Umbilical cord (tissue), 2 donors: ENCODE data around the gene SLC7A10. TPM values are rescaled to one million over a fixed set of nuclear protein-coding genes. Genes with fewer than 3 reads are reported as not detected.

ENCODE experiments used
- DNase-seq: peaks from one replicate; pipeline ENCODE4 v3.0.0-alpha.2; 2015; ENCODE audit warnings: low spot score
- total RNA-seq: library from RNA; depleted of rRNA; stranded (reverse); fragments of >200 nt; gene quantifications from one replicate; pipeline ENCODE4 v1.2.3, GENCODE V29; 2014; ENCODE audit warnings: low replicate concordance; ENCODE audit not compliant: insufficient read depth

Gene SLC7A10
- total RNA-seq, 1 donor from 2014 or later: not detected

DNA sequence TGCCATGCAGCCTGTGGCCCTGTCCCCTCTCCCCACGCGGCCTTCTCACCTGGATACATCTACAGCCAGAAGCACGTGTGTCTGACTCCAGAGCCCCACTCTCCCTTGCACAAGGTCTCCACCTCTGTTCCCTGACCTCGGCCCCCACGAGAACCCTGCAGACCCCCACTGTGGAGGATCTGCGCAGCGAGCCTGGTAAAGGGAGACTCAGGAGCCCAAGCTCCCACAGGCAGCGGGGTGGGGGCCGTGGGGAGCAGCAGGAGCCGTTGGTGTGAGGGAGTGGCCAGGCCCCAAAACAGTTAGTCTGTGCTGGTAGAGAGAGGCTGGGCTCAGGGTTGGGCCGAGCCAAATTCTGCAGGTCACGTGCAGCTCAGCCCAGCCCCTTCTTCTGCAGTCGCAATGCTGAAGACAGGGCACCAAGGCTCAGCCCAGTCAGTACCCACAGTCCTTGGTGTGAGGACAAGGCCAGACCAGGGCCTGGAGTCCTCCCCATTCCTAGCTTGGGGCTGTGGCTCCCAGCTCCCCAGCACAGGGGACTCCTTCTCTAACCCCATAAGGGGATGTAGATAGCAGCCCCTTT lies 28.7 kb upstream of the SLC7A10 start:
- no peak for DNase-seq

DNA sequence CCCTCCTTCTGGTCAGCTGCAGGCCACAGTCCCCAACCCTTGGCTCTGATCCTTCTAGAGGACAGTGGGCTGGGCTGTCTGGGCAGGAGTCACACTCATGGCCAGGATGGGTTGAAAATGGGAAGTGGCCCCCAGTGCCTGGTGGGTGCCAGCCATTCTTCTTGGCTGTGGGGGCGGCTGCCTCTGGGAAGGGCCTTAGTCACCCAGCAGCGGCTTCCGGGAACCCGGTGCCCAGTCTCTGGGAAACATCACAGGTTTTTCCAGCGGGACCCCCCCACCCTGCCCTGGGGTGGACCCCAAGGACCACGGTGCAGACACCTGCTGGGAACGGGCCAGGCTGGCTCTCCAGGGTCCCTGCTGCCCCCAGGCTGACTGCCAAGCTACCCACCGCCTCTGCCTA lies 27.3 kb upstream of the SLC7A10 start:
- no peak for DNase-seq

DNA sequence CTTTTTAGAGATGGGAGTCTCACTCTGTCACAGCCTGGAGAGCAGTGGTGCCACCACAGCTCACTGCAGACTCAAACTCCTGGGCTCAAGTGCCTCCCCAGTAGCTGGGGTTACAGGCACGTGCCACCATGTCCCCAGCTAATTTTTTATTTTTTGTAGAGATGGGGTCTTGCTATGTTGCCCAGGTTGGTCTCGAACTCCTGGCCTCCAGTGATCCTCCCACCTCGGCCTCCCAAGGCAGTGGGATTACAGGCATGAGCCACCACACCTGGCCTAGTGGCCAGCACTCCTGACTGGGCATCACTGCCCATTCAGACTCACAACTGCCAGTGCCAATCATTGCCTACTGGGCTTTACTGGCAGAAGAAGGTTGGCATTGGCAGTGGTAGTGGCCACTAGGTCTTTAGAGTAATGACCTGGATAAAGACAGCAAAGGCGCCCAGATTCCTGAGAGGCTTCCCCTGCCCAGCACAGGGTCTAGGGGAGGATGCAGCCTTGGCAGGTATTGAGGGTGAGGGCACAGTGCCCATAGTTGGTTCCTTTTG lies 26.8 kb upstream of the SLC7A10 start:
- DNase-seq: no peak

DNA sequence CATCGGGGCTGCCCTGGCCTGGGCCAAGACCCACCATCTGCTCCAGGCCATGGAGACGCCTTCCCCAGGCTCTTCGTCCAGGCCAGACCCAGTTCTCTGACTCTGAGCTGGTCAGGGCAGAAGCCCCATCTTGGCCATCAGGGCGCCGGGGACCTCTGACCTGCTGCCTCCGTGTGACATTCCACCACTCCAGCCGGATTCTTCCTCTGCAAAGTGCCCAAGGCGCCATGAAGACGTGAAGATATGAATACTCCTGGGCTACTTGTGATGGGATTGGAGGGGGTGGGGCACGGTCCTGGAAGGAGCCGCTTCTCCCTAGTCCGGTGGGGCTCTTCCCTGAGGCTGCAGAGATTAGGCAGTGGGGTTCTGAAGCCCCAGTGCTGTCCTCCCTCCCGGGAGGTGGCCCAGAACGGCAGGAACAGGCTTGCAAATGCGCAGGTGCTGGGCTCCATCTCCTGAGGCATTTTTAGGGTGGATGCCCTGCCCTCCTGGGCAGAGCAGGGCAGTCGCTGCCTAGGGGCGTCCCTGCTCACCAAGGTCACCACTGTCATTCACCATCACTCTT lies 26.0 kb upstream of the SLC7A10 start:
- DNase-seq: no peak

DNA sequence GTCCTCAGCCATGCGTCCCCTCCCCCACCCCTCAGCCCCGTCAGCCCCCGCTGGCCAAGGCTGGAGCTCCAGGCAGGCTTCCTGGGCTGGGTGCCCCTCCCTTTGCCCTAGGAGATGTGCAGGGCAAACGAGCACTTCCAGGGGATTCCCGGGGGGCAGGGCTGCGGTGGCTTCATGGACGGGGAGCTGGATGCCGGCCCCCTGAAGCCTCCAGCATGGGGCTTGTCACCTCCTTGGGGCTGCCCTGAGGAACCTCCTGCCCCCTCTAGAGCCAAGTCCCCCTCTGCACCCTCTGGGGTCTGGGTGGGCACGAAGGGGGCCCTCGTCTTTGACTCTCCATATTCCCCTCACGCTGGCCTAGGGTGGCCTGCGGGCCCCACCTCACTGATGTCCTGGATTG lies 25.4 kb upstream of the SLC7A10 start:
- no peak for DNase-seq

DNA sequence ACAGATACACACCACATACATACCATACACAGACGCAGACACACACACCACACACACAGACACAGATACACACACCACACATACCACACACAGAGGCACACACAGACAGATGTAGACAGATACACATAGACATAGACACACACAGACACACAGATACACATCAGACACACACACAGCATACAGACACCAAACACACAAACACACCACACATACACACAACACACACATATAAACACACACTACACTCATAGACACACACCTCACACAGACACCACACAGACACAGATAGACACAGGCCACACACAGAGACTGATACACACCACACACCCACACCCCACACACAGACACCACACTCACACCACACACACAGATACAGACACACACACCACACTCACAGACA lies 24.9 kb upstream of the SLC7A10 start:
- DNase-seq: no peak

DNA sequence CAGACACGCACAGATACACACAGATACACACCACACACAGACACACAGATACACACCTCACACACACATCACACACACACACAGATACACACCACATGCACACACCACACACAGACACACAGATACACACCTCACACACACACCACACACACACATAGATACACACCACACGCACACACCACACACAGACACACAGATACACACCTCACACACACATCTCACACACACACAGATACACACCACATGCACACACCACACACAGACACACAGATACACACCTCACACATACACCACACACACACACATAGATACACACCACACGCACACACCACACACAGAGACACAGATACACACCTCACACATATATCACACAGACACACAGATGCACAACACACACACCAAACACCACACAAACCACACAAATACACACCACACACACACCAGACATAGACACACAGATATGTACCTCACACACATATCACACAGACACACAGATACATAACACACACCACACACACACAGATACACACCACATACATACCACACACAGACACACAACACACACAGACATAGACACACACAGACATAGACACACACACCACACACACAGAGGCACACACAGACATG lies 24.2 kb upstream of the SLC7A10 start:
- DNase-seq: no peak

DNA sequence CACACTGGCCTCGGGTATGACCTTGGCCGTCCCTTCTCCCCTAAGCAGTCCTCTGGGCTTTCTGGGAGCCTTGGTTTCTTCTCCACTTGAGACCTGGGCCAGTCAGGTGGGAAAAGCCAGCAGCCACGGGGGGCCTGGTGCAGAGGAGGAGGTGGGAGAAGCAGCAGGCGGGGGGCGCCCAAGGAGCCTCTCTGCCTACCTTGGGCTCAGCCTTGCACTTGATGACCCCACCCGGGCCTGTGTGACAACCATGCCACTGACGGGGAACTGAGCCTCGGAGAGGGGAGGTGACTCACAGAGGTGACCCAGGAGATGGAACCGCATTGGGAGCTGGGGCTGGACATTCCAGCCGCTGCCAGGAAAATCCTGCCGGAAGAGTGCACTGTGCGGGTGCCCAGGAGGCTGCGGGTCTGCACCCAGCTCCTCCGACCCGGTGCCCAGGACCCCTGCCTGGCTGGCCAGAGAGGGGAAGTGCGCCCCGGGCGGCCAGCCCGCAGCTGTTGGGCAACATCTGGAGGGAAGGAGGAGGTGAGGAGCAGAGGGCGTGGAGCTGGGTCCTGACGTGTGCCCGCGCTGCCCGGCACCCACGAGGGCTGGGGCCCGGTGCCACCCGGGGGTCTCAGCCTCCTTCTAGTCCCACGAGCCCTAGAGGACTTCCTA lies 23.4 kb upstream of the SLC7A10 start:
- no peak for DNase-seq

DNA sequence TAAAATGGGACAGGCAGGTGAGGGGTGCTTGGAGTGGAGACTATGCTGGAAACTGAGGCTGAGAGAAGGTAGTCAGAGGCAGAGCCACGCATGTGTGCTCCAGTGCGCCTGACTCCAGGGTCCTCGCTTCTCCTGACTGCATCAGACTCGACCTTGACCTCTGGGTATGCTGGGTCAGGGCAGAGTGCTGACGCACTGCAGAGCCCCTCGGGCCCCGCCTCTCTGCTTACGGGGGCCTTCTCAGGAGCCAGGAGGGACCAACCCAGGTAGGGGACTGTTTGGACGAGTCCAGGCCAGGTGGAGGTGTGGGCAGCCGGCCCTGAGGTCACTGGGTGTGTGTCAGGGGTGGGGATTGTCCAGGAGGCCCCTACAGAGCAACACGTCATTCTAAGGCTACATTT lies 22.9 kb upstream of the SLC7A10 start:
- no peak for DNase-seq

DNA sequence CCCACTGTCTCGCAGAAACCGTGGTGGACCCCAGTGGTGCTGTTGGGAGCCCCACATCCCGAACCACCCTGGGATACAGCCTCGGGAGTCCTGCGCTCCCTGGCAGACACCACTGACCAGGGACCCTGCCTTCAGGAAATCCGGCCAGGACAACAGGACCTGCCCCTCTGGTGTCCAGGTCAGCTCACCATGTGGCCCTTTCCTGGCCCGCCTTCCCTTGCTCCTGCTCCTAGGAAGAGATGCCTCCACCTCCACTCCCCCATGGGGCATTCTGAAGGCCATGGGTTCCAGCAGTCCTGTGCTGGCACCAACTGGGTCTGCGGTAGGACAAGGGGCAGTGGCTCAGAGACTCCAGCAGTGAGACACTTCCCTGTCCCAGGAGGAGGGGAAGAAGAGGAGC lies 22.5 kb upstream of the SLC7A10 start:
- DNase-seq: no peak

DNA sequence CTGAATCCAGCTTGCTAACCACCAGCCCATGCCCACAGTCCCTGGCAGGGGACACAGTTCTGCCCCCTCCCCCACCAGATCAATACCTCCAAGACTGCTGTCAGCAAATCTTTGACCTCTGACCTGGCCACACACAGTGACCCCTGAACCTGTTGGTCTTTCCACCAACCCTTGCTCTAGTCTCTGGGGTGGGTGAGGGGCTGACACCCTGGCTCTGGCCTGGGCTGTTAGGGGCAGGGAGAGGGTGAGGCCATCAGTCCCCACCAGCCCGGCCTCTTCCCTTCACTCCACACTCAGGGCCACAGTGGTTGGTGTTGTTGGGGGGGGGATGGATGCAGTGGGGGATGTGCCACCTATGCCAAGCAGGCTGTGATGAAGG lies 21.8 kb upstream of the SLC7A10 start:
- DNase-seq: no peak

DNA sequence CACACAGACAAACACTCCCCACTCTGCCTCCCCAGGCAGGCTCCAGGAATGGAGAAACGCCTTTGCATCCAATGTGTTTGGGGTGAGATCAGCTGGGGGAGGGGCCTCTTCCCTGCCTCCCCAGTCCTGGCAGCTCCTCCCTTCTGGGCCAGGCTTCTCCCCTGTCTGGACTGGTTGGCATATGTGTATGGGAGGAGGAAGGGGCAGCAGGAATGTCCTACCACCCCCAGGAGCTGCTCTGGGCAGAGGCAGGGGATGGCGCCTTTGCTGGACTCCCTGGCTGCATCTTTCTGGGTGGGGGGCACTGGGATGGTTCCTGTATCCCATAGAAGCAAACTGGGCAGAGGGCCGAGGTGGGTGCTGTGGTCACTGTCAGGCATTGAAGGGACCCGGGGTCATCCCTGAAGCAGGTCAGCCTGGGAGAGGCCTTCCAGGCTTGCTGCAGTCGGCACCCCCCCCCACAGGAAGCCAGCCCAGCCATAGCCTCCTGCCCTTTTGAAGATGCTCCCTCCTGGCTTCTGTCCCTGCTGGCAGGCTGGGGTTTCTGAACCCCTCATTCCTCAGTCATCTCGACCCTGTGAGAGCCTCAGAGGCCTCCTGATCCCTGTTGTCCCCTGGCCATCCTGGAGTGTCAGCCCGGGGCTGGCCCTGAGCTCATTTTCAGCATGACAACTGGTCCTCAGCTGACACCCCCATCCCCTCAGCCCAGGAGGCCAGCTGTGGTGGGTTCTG lies 21.2 kb upstream of the SLC7A10 start:
- DNase-seq: no peak

DNA sequence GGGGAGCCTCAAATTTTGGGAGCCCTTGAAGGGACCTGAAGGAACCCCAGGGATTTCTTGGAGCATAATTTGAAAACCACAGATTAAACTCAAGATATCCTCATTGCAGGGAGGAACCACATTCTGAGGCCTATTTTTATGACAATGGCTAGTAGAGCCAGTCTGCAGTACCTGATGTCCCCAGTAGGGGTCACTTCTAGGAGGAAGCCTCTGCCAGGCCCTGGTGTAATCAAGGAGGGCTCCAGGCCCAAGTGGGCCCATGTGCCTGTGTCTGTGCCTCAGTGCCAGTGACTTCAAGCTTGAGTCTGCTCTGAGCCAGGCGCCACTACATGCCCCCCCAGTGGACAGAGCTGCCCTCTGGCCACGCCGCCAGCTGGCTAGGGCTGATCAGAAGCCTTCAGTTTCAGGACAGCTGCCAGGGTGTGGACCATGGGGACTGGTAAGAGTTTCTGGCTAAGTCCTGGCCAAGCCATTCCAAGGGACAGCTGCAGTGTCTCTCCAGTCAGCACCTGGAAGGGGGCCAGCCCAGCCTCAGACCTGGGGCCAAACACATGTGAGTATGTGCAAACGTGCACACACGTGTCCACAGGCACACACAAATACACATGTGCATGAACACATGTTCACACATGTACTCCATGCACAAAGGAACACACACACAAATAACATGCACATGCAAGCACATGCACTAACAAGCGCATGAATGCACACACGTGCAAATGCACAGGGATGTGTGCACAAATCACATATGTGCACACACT lies 20.5 kb upstream of the SLC7A10 start:
- DNase-seq: no peak

DNA sequence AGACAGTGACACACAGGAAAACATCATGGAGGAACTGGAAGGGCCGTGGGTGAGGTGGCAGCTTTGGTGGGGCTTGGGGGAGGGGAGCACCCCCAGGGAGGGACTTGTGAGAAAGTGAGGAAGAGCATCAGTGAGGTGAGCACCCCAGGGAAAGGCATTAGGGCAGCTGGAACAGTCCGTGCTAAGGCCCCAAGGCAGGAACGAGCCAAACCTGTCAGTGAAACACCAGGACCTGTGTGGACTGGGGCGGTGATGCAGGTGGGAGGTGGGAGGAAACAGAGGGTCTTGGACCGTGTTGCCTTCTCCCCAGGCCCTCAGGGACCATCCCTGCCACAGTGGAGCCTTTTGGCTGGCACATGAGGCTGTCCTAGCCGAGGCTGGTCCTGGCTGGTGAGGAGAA lies 17.3 kb upstream of the SLC7A10 start:
- no peak for DNase-seq

DNA sequence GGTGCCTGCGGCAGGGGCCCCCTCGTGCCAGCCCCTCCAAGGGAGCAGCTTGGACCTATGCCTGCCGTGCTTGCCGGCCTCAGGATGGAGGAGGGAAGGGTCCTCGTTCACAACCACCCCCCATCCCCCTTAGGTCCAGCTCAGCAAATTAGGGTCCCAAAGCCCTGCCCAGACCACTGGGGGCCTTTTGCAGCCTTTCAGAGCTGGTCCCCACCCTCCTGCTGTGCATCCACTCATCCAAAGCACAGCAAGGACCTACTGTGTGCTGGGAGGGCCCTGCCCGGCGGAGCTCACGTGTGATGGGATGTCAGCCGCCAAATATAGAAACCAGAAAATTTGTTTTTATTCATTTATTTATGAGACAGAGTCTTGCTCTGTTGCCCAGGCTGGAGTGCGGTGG lies 16.5 kb upstream of the SLC7A10 start:
- no peak for DNase-seq

DNA sequence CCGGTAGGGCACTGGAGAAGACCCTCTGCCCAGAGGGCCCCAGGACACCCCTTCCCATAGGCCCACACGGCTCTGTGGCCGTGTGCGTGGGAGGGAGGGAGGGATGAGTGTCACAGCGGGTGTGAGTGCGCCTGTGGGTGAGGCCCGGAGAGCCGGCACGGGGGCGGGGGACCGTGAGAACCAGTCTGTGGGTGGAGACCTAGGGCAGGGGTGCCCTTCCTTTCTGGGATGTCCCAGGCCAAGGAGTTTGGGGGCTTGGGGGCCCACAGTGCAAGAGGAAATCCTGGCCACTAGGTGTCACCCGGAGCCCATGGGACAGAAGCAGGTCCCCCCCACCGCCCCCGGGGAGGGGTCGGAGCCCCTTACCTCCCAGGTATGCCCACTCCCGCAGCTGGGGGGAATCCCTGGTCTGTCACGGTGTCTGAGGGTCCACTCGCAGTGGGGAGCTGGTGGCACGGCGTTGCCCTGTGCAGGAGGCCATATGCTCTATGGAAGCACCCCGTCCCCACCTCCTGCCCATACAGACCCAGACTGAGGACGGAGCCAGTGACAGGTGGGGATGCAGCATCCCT lies 16.0 kb upstream of the SLC7A10 start:
- DNase-seq: no peak

DNA sequence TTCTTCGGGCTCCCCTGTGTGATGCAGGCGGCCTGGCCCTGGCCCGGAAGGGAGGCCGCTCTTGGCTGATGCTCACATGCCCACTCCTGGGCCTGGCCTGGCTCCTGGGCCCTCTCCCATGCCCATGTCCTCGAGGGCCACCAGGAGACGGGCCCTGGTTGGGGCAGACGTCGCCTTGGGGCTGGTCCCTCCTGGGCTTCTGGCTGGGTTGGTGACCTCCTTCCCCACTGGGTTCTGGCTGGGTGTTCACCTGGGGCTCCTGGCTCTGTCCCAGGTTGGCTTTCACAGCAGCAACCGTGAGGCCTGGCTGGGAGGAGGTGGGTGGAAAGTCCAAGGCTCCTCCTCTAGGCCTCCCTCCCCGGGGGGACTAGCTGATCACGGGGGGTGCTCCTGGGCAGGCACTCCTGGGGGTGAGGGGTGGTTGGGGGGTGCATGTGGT lies 15.5 kb upstream of the SLC7A10 start:
- no peak for DNase-seq

DNA sequence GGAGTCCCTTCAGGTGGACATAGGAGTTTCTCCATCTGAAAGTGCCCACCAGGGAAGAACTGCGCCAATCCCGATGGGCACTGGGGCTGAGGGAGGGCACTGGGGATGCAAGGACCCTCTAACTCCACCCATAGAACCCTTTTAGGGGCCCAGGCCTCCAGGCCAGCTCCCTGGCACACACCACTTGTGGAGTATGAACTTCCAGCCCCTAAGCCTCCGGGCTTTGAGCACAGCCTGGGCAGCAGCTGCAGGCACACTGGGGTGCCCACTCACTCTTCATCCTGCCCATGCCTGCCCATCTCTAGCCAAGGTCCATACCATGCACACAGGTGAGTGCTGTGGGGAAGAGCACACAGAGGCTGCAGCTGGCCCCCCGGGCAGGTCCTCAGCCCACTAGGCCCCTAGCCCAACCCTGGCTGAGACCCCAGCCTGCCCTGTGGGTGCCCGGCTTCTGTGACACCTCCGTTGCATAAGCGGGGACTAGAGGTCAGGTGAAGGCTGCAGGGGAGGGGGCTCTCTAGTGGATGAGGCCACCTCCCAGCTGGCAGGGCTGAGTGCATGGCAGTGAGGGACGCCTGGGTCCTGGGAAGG lies 14.6 kb upstream of the SLC7A10 start:
- no peak for DNase-seq

DNA sequence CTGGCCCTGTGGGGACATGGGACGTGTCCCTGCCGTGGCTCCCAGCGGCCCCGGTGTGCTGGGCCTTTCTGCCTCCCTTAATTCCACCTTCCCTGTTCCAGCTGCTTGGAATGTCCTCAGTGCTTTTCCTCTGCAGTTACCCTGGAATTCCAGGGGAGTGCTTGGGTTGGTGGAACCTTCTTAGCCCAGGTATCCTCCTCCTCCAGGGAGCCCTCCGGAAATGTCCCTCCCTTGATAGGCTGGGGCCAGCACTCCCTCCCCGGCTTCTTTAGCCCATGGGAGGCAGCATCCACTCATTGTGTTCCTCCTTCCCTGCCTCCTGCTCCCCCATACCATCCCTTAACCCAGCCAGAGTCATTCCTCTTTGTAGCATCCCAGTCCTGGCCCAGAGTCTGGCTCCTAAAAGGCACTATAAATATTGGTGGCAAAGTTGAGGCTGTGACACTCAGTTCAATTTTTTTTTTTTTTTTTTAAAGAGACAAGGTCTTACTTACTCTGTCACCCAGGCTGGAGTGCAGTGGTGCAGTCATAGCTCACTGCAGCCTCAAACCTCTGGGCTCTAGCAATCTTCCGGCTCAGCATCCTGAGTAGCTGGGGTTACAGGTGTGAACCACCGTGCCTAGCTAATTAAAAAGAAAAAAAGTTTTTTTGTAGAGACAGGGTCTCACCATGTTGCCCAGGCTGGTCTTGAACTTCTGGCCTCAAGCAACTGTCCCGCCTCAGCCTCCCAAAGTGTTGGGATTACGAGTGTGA lies 13.7 kb upstream of the SLC7A10 start:
- DNase-seq: no peak
